IgD-negative memory B cell (primary cell): ENCODE results near the gene SH3D21. TPM values are rescaled to one million over a fixed set of nuclear protein-coding genes. Genes with fewer than 3 reads are reported as not detected.

Source experiments
- H3K27ac Mint-ChIP-seq, 3 donors: one replicate each; pipeline ENCODE4 v1.8.0; 2020 to 2022; ENCODE audit warnings: mild to moderate bottlenecking in 3 of 3, mixed read lengths in 3 of 3, moderate library complexity in 1 of 3
- H3K27me3 Mint-ChIP-seq: one replicate; pipeline ENCODE4 v1.8.0; 2021; ENCODE audit warnings: mixed read lengths
- H3K36me3 Mint-ChIP-seq: one replicate; pipeline ENCODE4 v1.8.0; 2020; ENCODE audit warnings: mild to moderate bottlenecking, mixed read lengths
- H3K4me1 Mint-ChIP-seq, 3 donors: one replicate each; pipeline ENCODE4 v1.8.0; 2020 to 2022; ENCODE audit warnings: mixed read lengths in 3 of 3, mild to moderate bottlenecking in 1 of 3
- H3K4me3 Mint-ChIP-seq, 4 donors: one replicate each; pipeline ENCODE4 v1.8.0; 2020 to 2022; ENCODE audit warnings: mild to moderate bottlenecking in 4 of 4, mixed read lengths in 4 of 4, moderate library complexity in 3 of 4
- H3K9me3 Mint-ChIP-seq, 3 donors: one replicate each; pipeline ENCODE4 v1.8.0; 2020 to 2021; ENCODE audit warnings: mixed read lengths in 3 of 3, mild to moderate bottlenecking in 1 of 3
- polyA plus RNA-seq: library from polyadenylated mRNA; unstranded; fragments of 300-500 nt; fragmentation: Illumina TruSeq; gene quantifications from one replicate; pipeline ENCODE4 v1.2.3, GENCODE V29; 2021

Gene SH3D21
- polyA plus RNA-seq, 1 donor from 2014 or later = 0.46 TPM

GRCh38 chr1:36352125-36352909 lies 46.1 kb downstream of the SH3D21 start:
- Mint-ChIP-seq H3K27ac (peak overlapping the region in 1 of 3 donors; percentile 90), H3K9me3 (no peaks in the 10 kb centered on the region), H3K4me1 (peaks cover 0 to 3% (median 3%) of the 10 kb centered on the region in 3 donors), H3K27me3 (no peaks in the 10 kb centered on the region), H3K36me3 (peaks cover 1% of the 10 kb centered on the region), H3K4me3 (no peak overlapping the region)

- Mint-ChIP-seq H3K4me3 (no peak overlapping the region), H3K9me3 (no peaks in the 10 kb centered on the region), H3K27ac (peak overlapping the region in 1 of 3 donors; percentile 90), H3K27me3 (no peaks in the 10 kb centered on the region), H3K4me1 (peaks cover 0 to 3% (median 3%) of the 10 kb centered on the region in 3 donors), H3K36me3 (peaks cover 1% of the 10 kb centered on the region)
These were observed 47.0 kb downstream of the SH3D21 start for GRCh38 chr1:36352910-36353878.

- Mint-ChIP-seq H3K36me3 (peaks cover 3% of the 10 kb centered on the region), H3K9me3 (no peaks in the 10 kb centered on the region), H3K4me1 (peaks cover 2 to 4% (median 3%) of the 10 kb centered on the region in 3 donors), H3K27ac (no peak overlapping the region), H3K27me3 (no peaks in the 10 kb centered on the region), H3K4me3 (no peak overlapping the region)
These were observed 48.3 kb downstream of the SH3D21 start for GRCh38 chr1:36354486-36354885.

GRCh38 chr1:36355811-36356210 lies 49.6 kb downstream of the SH3D21 start:
- H3K4me1 Mint-ChIP-seq = peaks cover 6 to 8% (median 7%) of the 10 kb centered on the region in 3 donors
- no peaks in the 10 kb centered on the region for H3K27me3 Mint-ChIP-seq
- H3K4me3 Mint-ChIP-seq = no peak overlapping the region
- peaks cover 3% of the 10 kb centered on the region for H3K36me3 Mint-ChIP-seq
- no peak overlapping the region for H3K27ac Mint-ChIP-seq
- no peaks in the 10 kb centered on the region for H3K9me3 Mint-ChIP-seq

- H3K9me3 Mint-ChIP-seq = no peaks in the 10 kb centered on the region
- H3K4me3 Mint-ChIP-seq = no peak overlapping the region
- peaks cover 3 to 8% (median 7%) of the 10 kb centered on the region in 3 donors for H3K4me1 Mint-ChIP-seq
- no peaks in the 10 kb centered on the region for H3K27me3 Mint-ChIP-seq
- H3K27ac Mint-ChIP-seq = peak overlapping the region in 2 of 3 donors; percentile 31 to 48
- peaks cover 6% of the 10 kb centered on the region for H3K36me3 Mint-ChIP-seq
These were observed 52.4 kb downstream of the SH3D21 start for GRCh38 chr1:36358514-36359084.

- Mint-ChIP-seq H3K4me3 (no peak overlapping the region), H3K9me3 (no peaks in the 10 kb centered on the region), H3K36me3 (peaks cover 6% of the 10 kb centered on the region), H3K4me1 (peaks cover 3 to 8% (median 7%) of the 10 kb centered on the region in 3 donors), H3K27ac (peak overlapping the region in 2 of 3 donors; percentile 28 to 84), H3K27me3 (no peaks in the 10 kb centered on the region)
These were observed 53.2 kb downstream of the SH3D21 start for GRCh38 chr1:36359383-36359782.

GRCh38 chr1:36359911-36360550 lies 53.9 kb downstream of the SH3D21 start:
- Mint-ChIP-seq H3K4me1 (peaks cover 3 to 8% (median 7%) of the 10 kb centered on the region in 3 donors), H3K36me3 (peaks cover 6% of the 10 kb centered on the region), H3K27me3 (no peaks in the 10 kb centered on the region), H3K4me3 (peak overlapping the region in 1 of 4 donors; percentile 15), H3K9me3 (no peaks in the 10 kb centered on the region), H3K27ac (peak overlapping the region in 1 of 3 donors; percentile 84)

- H3K27ac Mint-ChIP-seq = peak overlapping the region in 2 of 3 donors; percentile 32 to 43
- H3K4me1 Mint-ChIP-seq = peaks cover 16 to 29% (median 28%) of the 10 kb centered on the region in 3 donors
- H3K9me3 Mint-ChIP-seq = no peaks in the 10 kb centered on the region
- H3K27me3 Mint-ChIP-seq = no peaks in the 10 kb centered on the region
- peaks cover 5% of the 10 kb centered on the region for H3K36me3 Mint-ChIP-seq
- H3K4me3 Mint-ChIP-seq = no peak overlapping the region
These were observed 59.2 kb downstream of the SH3D21 start for GRCh38 chr1:36365381-36365780.

- Mint-ChIP-seq H3K9me3 (no peaks in the 10 kb centered on the region), H3K27ac (peak overlapping the region in 2 of 3 donors; percentile 43 to 67), H3K4me1 (peaks cover 16 to 30% (median 28%) of the 10 kb centered on the region in 3 donors), H3K4me3 (peak overlapping the region in 1 of 4 donors; percentile 39), H3K27me3 (no peaks in the 10 kb centered on the region), H3K36me3 (peaks cover 5% of the 10 kb centered on the region)
These were observed 60.0 kb downstream of the SH3D21 start for GRCh38 chr1:36366091-36366661.

GRCh38 chr1:36367066-36367465 lies 60.9 kb downstream of the SH3D21 start:
- Mint-ChIP-seq H3K4me1 (peaks cover 22 to 32% (median 28%) of the 10 kb centered on the region in 3 donors), H3K36me3 (peaks cover 5% of the 10 kb centered on the region), H3K9me3 (no peaks in the 10 kb centered on the region), H3K27me3 (no peaks in the 10 kb centered on the region), H3K4me3 (no peak overlapping the region), H3K27ac (peak overlapping the region in 1 of 3 donors; percentile 43)

- peaks cover 28 to 37% (median 28%) of the 10 kb centered on the region in 3 donors for H3K4me1 Mint-ChIP-seq
- H3K36me3 Mint-ChIP-seq = peaks cover 5% of the 10 kb centered on the region
- no peak overlapping the region for H3K4me3 Mint-ChIP-seq
These were observed 61.6 kb downstream of the SH3D21 start for GRCh38 chr1:36367798-36368197.

GRCh38 chr1:36369061-36369861 lies 63.1 kb downstream of the SH3D21 start:
- Mint-ChIP-seq H3K36me3 (peaks cover 2% of the 10 kb centered on the region), H3K4me3 (peak overlapping the region in 2 of 4 donors; percentile 54 to 55), H3K27me3 (no peaks in the 10 kb centered on the region), H3K9me3 (no peaks in the 10 kb centered on the region), H3K27ac (peak overlapping the region; percentile 67 to 89 (median 89)), H3K4me1 (peaks cover 34 to 51% (median 41%) of the 10 kb centered on the region in 3 donors)

More at GRCh38 chr1:36367798-36368197, 61.6 kb downstream of the SH3D21 start:
- H3K27me3 Mint-ChIP-seq = no peaks in the 10 kb centered on the region
- H3K9me3 Mint-ChIP-seq = no peaks in the 10 kb centered on the region
- H3K27ac Mint-ChIP-seq = no peak overlapping the region
